C4-2B (cell line): ENCODE results near the gene CNRIP1.
"Not testable (repeated sequence)": the region's sequence is repeated elsewhere in the genome, so short reads cannot be mapped to it uniquely, and the experiment has no call there.

ENCODE experiments used
- H3K27ac ChIP-seq: fragments of 450-650 bp; 2 replicates; pipeline ENCODE4 v1.5.1; 2017
- CTCF ChIP-seq: fragments of 450-650 bp; conservative IDR thresholded peaks from 2 replicates; pipeline ENCODE4 v1.5.1; 2017; ENCODE audit warnings: mild to moderate bottlenecking
- ZFX ChIP-seq: fragments of 450-650 bp; IDR thresholded peaks from 2 replicates; pipeline ENCODE4 v1.6.1; 2017

Gene CNRIP1

GRCh38 chr2:68351997-68352396 lies 32.2 kb upstream of the CNRIP1 start:
- TF ChIP-seq ZFX (no peak), CTCF (no peak)
- no peak overlapping the region for H3K27ac ChIP-seq

DNA sequence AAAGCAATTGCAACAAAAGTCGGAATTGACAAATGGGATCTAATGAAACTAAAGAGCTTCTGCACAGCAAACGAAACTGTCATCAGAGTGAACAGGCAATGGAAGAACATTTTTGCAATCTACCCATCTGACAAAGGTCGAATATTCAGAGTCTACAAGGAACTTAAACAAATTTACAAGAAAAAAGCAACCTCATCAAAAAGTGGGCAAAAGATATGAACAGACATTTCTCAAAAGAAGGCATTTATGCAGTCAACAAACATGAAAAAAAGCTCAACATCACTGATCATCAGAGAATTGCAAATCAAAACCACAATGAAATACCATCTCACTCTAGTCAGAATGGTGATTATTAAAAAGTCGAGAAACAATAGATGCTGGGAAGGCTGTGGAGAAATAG lies 29.3 kb upstream of the CNRIP1 start:
- H3K27ac ChIP-seq = not testable (repeated sequence)

DNA sequence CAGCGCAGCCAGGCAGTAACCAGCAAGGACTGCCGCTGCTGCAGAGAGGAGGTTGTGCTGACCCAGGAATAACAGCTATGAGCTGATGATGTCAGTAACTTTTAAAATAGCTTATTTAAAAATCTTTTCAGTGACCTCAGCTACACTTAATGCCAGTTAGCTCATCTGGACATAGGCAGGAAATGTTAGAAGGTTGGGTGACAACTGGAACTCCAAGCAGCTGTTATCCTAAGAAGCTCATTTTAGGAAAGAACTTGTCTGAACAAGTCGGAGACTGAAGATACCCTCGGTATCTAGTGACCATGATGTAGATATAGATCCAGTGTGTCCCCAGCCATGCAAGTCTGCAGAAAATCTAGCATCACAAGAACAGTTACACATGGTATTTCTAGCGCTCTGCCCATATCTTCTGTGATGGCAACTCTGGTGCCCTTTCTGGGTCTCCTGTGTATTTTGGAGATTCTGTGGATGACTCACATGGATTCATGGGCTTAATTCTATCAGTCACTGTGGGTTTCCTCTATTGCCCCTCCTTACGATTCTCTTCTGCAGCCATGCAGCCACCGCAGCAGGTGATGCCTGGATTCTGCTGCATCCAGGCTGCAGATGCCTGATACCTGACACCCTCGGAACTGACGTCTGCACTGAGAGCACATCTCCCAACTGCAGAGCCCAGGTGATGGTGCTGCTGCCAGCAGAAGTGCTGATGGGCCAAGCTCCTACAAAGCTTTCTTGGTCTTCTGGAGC lies 25.6 kb upstream of the CNRIP1 start:
- no peak for TF ChIP-seq CTCF
- no peak for TF ChIP-seq ZFX
- no peak overlapping the region for H3K27ac ChIP-seq

GRCh38 chr2:68344031-68344430 lies 24.3 kb upstream of the CNRIP1 start:
- H3K27ac ChIP-seq = no peak overlapping the region
- TF ChIP-seq CTCF (no peak), ZFX (no peak)

DNA sequence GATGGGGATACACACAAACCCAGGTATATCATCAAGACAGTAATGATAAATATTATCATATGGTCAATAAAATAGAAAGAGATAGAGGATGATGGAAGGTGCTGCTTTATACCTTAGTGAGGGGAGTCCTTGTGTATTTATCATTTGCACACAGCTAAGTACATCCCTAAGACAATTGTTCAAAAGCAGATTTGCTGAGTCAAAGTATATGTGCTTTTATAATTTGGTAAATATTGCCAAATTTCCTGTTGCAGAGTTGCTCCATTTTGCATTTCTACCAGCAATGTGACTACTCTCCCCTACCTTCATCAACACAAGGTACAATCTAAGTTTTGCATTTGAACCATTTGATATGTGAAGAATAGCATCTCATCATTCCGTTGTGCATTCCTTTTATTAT lies 22.7 kb upstream of the CNRIP1 start:
- no peak overlapping the region for H3K27ac ChIP-seq
- TF ChIP-seq ZFX (no peak), CTCF (no peak)

GRCh38 chr2:68341583-68341982 lies 21.8 kb upstream of the CNRIP1 start:
- no peak overlapping the region for H3K27ac ChIP-seq
- no peak for TF ChIP-seq CTCF
- no peak for TF ChIP-seq ZFX

DNA sequence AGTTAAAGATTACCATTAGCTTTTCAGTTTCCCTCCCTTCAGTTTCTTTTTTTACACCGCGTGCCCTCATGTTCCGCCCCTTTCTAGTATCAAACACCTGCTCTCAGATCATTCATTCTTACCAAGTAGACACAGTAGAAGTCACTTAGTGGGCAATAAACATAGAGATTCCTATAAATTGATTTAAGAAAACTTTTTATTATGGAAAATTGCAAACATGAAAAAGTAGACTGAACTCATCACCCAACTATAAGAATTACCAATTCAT lies 21.2 kb upstream of the CNRIP1 start:
- no peak for TF ChIP-seq CTCF
- TF ChIP-seq ZFX = no peak
- H3K27ac ChIP-seq = no peak overlapping the region
